ENCODE data around the gene CTSH. TPM values are rescaled to one million over a fixed set of nuclear protein-coding genes. Genes with fewer than 3 reads are reported as not detected.

Gene CTSH
- total and polyA plus RNA-seq, 2 experiments from 2014 or later: 19.7 to 19.9 TPM

DNA sequence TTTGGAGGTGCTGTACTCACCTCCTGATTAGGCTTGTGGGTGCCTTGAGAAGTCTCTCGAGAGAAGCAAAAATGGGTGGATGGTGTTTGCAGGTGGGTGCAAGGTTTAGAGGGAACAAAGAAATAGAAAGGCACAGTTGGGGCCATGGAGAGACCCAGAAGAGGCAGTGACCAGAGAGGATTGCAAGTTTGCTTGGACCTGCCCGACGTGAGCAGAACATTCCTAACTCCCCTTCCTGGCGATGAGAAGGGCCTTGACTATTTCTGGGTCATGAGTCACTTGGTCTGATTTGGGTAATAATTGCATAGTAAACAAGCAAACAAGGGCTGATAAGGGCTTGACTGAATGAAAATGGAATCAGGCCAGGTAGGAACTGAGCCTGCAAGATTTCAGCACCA lies 7.0 kb upstream of the CTSH start:
- H3K36me3 ChIP-seq (ENCODE audit: insufficient read depth): no peaks in the 10 kb centered on the region
- H3K27me3 ChIP-seq (ENCODE audit: insufficient read depth): no peaks in the 10 kb centered on the region
- no peak for TF ChIP-seq POLR2AphosphoS5 (IDR thresholded peaks at IDR 0.05; ENCODE audit: low read depth)
- H3K79me2 ChIP-seq (replicated peaks; ENCODE audit: insufficient read depth): no peaks in the 10 kb centered on the region
- H3K27ac Mint-ChIP-seq: no peak overlapping the region
- H3K4me3 ChIP-seq: no peak overlapping the region
- H3K36me3 Mint-ChIP-seq (ENCODE audit: low read depth): no peaks in the 10 kb centered on the region
- H3K4me1 Mint-ChIP-seq: peaks cover 20% of the 10 kb centered on the region
- no peak overlapping the region for H3K4me3 Mint-ChIP-seq
- H3K27ac ChIP-seq (ENCODE audit: low read depth): no peak overlapping the region
- H3K9me3 Mint-ChIP-seq: no peaks in the 10 kb centered on the region
- H3K4me1 ChIP-seq (ENCODE audit: insufficient read depth): no peaks in the 10 kb centered on the region
- peak overlapping the region; percentile 87 for H2AFZ ChIP-seq
- no peak overlapping the region for H3K4me2 ChIP-seq
- no peaks in the 10 kb centered on the region for H3K9me2 ChIP-seq (ENCODE audit: insufficient read depth)
- DNase-seq (ENCODE audit: low spot score) (no peak), ATAC-seq (no peak; the same call in 2 of the 3 replicates)
- peaks cover 11% of the 10 kb centered on the region for H3K27me3 Mint-ChIP-seq (ENCODE audit: insufficient read depth, low read depth, poor library complexity)
- H3F3A ChIP-seq (replicated peaks; ENCODE audit: low read depth): no peaks in the 10 kb centered on the region
- H4K20me1 ChIP-seq (replicated peaks; ENCODE audit: insufficient read depth): no peaks in the 10 kb centered on the region

DNA sequence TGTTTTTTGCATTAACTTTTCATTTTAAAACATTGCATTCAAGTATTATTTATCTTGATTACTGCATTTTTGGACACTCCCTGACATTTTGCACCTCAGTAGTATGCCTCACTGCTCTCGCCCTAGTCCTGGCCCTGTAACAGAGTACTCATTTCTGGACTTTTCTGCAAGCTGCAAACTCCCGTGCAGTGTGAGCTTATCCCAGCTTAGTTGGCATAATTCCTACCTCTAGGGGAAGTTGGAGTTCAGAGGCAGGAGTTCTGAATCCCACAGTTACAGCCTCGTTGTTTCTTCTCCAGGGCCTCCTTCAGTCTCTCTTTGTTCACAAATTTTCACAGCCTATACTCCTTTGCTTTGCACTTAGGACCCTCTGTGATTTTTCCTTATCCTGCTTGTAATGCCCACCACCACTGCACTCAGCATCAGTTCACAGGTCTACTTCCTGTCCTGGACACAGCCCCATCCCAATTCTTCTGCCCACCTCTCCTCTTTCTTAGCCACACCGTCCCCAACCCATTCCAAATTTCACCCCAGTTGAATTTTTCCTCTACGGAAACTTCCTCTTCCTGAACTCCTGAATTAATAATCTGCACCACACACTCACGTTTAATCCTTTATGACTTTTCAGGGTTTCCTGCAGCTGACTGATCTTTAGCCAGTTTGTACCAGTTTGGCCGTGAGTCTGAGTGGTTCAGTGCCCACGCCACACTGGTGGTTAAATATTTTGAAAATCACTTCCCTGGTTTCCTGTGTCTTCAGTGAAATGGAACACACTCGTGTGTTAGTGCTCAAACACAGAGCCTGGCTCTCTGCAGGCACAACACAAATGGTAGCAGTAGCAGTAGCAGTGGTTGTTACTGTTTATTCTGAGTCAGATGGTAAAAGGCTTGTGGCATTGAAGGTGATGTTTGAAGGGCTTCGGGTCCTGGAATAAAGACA lies 6.3 kb upstream of the CTSH start:
- peak; percentile 64 for ATAC-seq
- DNase-seq (ENCODE audit: low spot score): no peak
- Histone ChIP-seq H2AFZ (peak overlapping the region; percentile 87), H4K20me1 (replicated peaks; ENCODE audit: insufficient read depth) (no peaks in the 10 kb centered on the region), H3F3A (replicated peaks; ENCODE audit: low read depth) (no peaks in the 10 kb centered on the region), H3K27ac (ENCODE audit: low read depth) (no peak overlapping the region), H3K79me2 (replicated peaks; ENCODE audit: insufficient read depth) (no peaks in the 10 kb centered on the region), H3K36me3 (ENCODE audit: insufficient read depth) (no peaks in the 10 kb centered on the region), H3K9me2 (ENCODE audit: insufficient read depth) (no peaks in the 10 kb centered on the region), H3K27me3 (ENCODE audit: insufficient read depth) (no peaks in the 10 kb centered on the region), H3K4me3 (no peak overlapping the region), H3K4me1 (ENCODE audit: insufficient read depth) (no peaks in the 10 kb centered on the region), H3K4me2 (no peak overlapping the region)
- Mint-ChIP-seq H3K9me3 (no peaks in the 10 kb centered on the region), H3K27ac (no peak overlapping the region), H3K4me3 (no peak overlapping the region), H3K4me1 (peaks cover 16% of the 10 kb centered on the region), H3K36me3 (ENCODE audit: low read depth) (no peaks in the 10 kb centered on the region), H3K27me3 (ENCODE audit: insufficient read depth, low read depth, poor library complexity) (peaks cover 13% of the 10 kb centered on the region)
- TF ChIP-seq ZNF331 (CRISPR knock-in tag; IDR thresholded peaks at IDR 0.05; ENCODE audit: low read depth): no peak
- TF ChIP-seq, protein P1, sequence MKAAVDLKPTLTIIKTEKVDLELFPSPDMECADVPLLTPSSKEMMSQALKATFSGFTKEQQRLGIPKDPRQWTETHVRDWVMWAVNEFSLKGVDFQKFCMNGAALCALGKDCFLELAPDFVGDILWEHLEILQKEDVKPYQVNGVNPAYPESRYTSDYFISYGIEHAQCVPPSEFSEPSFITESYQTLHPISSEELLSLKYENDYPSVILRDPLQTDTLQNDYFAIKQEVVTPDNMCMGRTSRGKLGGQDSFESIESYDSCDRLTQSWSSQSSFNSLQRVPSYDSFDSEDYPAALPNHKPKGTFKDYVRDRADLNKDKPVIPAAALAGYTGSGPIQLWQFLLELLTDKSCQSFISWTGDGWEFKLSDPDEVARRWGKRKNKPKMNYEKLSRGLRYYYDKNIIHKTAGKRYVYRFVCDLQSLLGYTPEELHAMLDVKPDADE (IDR thresholded peaks at IDR 0.05): no peak
- TF ChIP-seq ZNF114 (CRISPR knock-in tag; IDR thresholded peaks at IDR 0.05): no peak
- no peak for TF ChIP-seq JUNB (IDR thresholded peaks at IDR 0.05; ENCODE audit: unreplicated experiment)
- TF ChIP-seq CTCF (conservative IDR thresholded peaks at IDR 0.05; ENCODE audit: low read depth in 2 of 2): 0 out of 4 replicates have a peak, but pooled peaks of 1 of the 2 experiments have one; percentile 3
- no peak for TF ChIP-seq REST (IDR thresholded peaks at IDR 0.05; ENCODE audit: unreplicated experiment)
- TF ChIP-seq POLR2AphosphoS5 (IDR thresholded peaks at IDR 0.05; ENCODE audit: low read depth): no peak
